Endothelial cell of umbilical vein (primary cell): ENCODE data around the gene ABCB6. TPM values are rescaled to one million over a fixed set of nuclear protein-coding genes. Genes with fewer than 3 reads are reported as not detected.

Experiments used
- BruUV-seq: library from RNA; stranded (reverse); fragments of 400-500 nt; replicated peaks from 2 replicates; lab custom pipeline; 2021; lab: Mats Ljungman, UMichigan
- CTCF ChIA-PET: fragments of 300-600, 350-600 bp; sonication (Branson Sonifier 250); formaldehyde crosslinking; loops from one replicate; lab custom pipeline; 2021; ENCODE audit warnings: antibody characterized with exemption, inconsistent platforms; lab: Charles Lee
- POLR2A ChIA-PET: fragments of 300-600, 350-600 bp; sonication (Branson Sonifier 250); formaldehyde crosslinking; loops from one replicate; lab custom pipeline; 2021; ENCODE audit warnings: antibody characterized with exemption, inconsistent platforms; lab: Charles Lee
- DNase-seq: peaks from one replicate; pipeline ENCODE4 v3.0.0-alpha.2; 2011; ENCODE audit warnings: low read depth, low spot score
- FAIRE-seq: peaks from 2 replicates; lab custom pipeline; 2011; peaks lifted over from hg19 to GRCh38; lab: Jason Lieb, UNC
- H2AFZ ChIP-seq: 2 replicates; pipeline ENCODE4 v1.6.0; 2012; ENCODE audit warnings: low read depth, low read length, control low read depth, inconsistent platforms
- H3K27ac ChIP-seq: 2 replicates; pipeline ENCODE4 v1.5.1; 2011; ENCODE audit warnings: low read depth, mild to moderate bottlenecking, control low read depth, low read length, moderate library complexity; ENCODE audit not compliant: insufficient read depth
- H3K27me3 ChIP-seq, 2 experiments: 2 replicates each; pipeline versions ENCODE4 v1.6.0 to v1.6.1; 2011; ENCODE audit warnings: low read length in 2 of 2, mixed read lengths in 1 of 2; ENCODE audit not compliant: control insufficient read depth in 2 of 2, insufficient read depth in 2 of 2
- H3K36me3 ChIP-seq, 2 experiments: 2 replicates in 1 of 2; 3 replicates in 1 of 2; pipeline ENCODE4 v1.5.1; 2011; ENCODE audit warnings: low read length in 2 of 2, mild to moderate bottlenecking in 1 of 2, moderate library complexity in 1 of 2; ENCODE audit not compliant: control insufficient read depth in 2 of 2, insufficient read depth in 2 of 2; ENCODE audit errors: extremely low read depth in 1 of 2
- H3K4me1 ChIP-seq: 3 replicates; pipeline ENCODE4 v1.5.1; 2011; ENCODE audit warnings: mild to moderate bottlenecking, low read length; ENCODE audit not compliant: control insufficient read depth, insufficient read depth; ENCODE audit errors: extremely low read depth
- H3K4me2 ChIP-seq: 2 replicates; pipeline ENCODE4 v1.6.1; 2011; ENCODE audit warnings: low read length, control low read depth, mixed read lengths; ENCODE audit not compliant: insufficient read depth
- H3K4me3 ChIP-seq, 3 experiments: fragments of 200-600 bp in 1 of 3; sonication (generic), shearing (Covaris generic) in 1 of 3; replicated peaks in 1 of 3; 2 replicates each; pipeline ENCODE4 v1.5.1; 2011 to 2016; ENCODE audit warnings: control low read depth in 3 of 3, low read length in 3 of 3, mild to moderate bottlenecking in 2 of 3, inconsistent platforms in 1 of 3, low read depth in 1 of 3, moderate library complexity in 1 of 3; ENCODE audit not compliant: insufficient read depth in 1 of 3
- H3K79me2 ChIP-seq: 2 replicates; pipeline ENCODE4 v1.6.0; 2012; ENCODE audit warnings: low read length, inconsistent platforms; ENCODE audit not compliant: control insufficient read depth, insufficient read depth
- H3K9ac ChIP-seq: replicated peaks from 2 replicates; pipeline ENCODE3; 2011; ENCODE audit warnings: low read length, control low read depth; ENCODE audit not compliant: insufficient read depth; ENCODE audit errors: extremely low read depth
- H3K9me1 ChIP-seq: replicated peaks from 3 replicates; pipeline ENCODE4 v1.6.0; 2011; ENCODE audit warnings: mild to moderate bottlenecking, low read length; ENCODE audit not compliant: control insufficient read depth, insufficient read depth; ENCODE audit errors: extremely low read depth
- H3K9me3 ChIP-seq: replicated peaks from 2 replicates; pipeline ENCODE4 v1.5.1; 2012; ENCODE audit warnings: low read length, inconsistent platforms; ENCODE audit not compliant: control insufficient read depth, insufficient read depth
- H4K20me1 ChIP-seq: replicated peaks from 2 replicates; pipeline ENCODE3; 2011; ENCODE audit warnings: mild to moderate bottlenecking, low read length; ENCODE audit not compliant: control insufficient read depth, insufficient read depth; ENCODE audit errors: extremely low read depth
- CTCF ChIP-seq, 2 donors: IDR thresholded peaks; 1 replicate in 1 of 2; 2 replicates in 1 of 2; pipeline ENCODE4 v1.5.1; 2011; ENCODE audit warnings: low read length in 2 of 2, mild to moderate bottlenecking in 2 of 2, moderate library complexity in 2 of 2, control low read depth in 1 of 2, inconsistent platforms in 1 of 2, low read depth in 1 of 2; ENCODE audit not compliant: insufficient read depth in 1 of 2; ENCODE audit errors: extremely low read depth in 1 of 2
- EZH2 ChIP-seq: IDR thresholded peaks from 2 replicates; pipeline ENCODE4 v1.6.1; 2012; ENCODE audit warnings: borderline replicate concordance, low read depth, mild to moderate bottlenecking, moderate library complexity, low read length, inconsistent platforms; ENCODE audit not compliant: severe bottlenecking
- FOS ChIP-seq: IDR thresholded peaks from 2 replicates; pipeline ENCODE4 v1.6.1; 2011; ENCODE audit warnings: mild to moderate bottlenecking, low read length, moderate library complexity, borderline replicate concordance; ENCODE audit not compliant: insufficient read depth
- GATA2 ChIP-seq: IDR thresholded peaks from 2 replicates; pipeline ENCODE4 v1.7.0; 2011; ENCODE audit warnings: low read depth, mild to moderate bottlenecking, moderate library complexity, mixed read lengths, low read length; ENCODE audit not compliant: insufficient read length, insufficient read depth
- JUN ChIP-seq: IDR thresholded peaks from 2 replicates; pipeline ENCODE4 v1.6.1; 2011; ENCODE audit warnings: borderline replicate concordance, low read depth; ENCODE audit not compliant: insufficient read length, insufficient read depth
- MAX ChIP-seq: IDR thresholded peaks from 2 replicates; pipeline ENCODE4 v1.6.1; 2011; ENCODE audit not compliant: insufficient read depth, insufficient read length
- MYC ChIP-seq: IDR thresholded peaks from one replicate; pipeline ENCODE4 v1.6.1; 2011; ENCODE audit warnings: mild to moderate bottlenecking, low read depth, low read length
- POLR2AphosphoS5 ChIP-seq: IDR thresholded peaks from 2 replicates; pipeline ENCODE4 v1.6.1; 2012; ENCODE audit warnings: low read depth, mild to moderate bottlenecking, control low read depth, low read length, moderate library complexity; ENCODE audit not compliant: insufficient read depth
- dilution Hi-C: fragments of 300-500 bp; cut with MboI; formaldehyde crosslinking; loops from one replicate; pipeline ENCODE4 v1.15.0; 2019; ENCODE audit warnings: low sequenced_read_pairs; ENCODE audit not compliant: extremely low pct_ligation_motif_present
- intact Hi-C: fragments of 100-400 bp; cut with micrococcal nuclease; formaldehyde crosslinking; loops from one replicate; pipeline ENCODE4 v1.10.0; 2022
- polyA plus RNA-seq, 4 experiments: library from polyadenylated mRNA; depleted of rRNA in 3 of 4; stranded (reverse) in 3 of 4; unstranded in 1 of 4; fragments of >200 nt; gene quantifications; 2 replicates each; pipeline versions ENCODE4 v1.2.1 to v1.2.3, GENCODE V29; 2011 to 2012; ENCODE audit warnings: missing spikeins in 1 of 4
- total RNA-seq: library from RNA; stranded (reverse); gene quantifications from 2 replicates; pipeline ENCODE4 v1.2.3, GENCODE V29; 2021

ABCB6 gene
- total and polyA plus RNA-seq, 2 donors (not counting 3 experiments of a cell fraction or from before 2014, with no cell fraction given) = 25.7 to 32.5 TPM

GRCh38 chr2:219168526-219168925 lies 50.2 kb downstream of the ABCB6 start:
- H3K27ac ChIP-seq = no peak overlapping the region
- no peak overlapping the region for H3K9ac ChIP-seq
- no TSS peak for BruUV-seq
- CTCF ChIA-PET = no interaction called here
- no peaks in the 10 kb centered on the region for H3K9me3 ChIP-seq
- no peaks in the 10 kb centered on the region for H3K27me3 ChIP-seq
- DNase-seq (no peak), FAIRE-seq (no peak)
- no peak overlapping the region for H2AFZ ChIP-seq
- peaks cover 0 to 11% of the 10 kb centered on the region in 2 experiments for H3K36me3 ChIP-seq
- no peaks in the 10 kb centered on the region for H3K79me2 ChIP-seq
- intact Hi-C loops = no loop called here
- H4K20me1 ChIP-seq = peaks cover 3% of the 10 kb centered on the region
- H3K4me3 ChIP-seq = no peak overlapping the region
- H3K9me1 ChIP-seq = no peaks in the 10 kb centered on the region
- H3K4me1 ChIP-seq = no peaks in the 10 kb centered on the region
- dilution Hi-C loops = no loop called here
- no peak overlapping the region for H3K4me2 ChIP-seq
- POLR2A ChIA-PET = no interaction called here
- TF ChIP-seq CTCF (IDR thresholded peaks at IDR 0.05; ENCODE audit: extremely low read depth in 1 of 2, insufficient read depth in 1 of 2, low read depth in 1 of 2, low read length in 2 of 2) = no peak
- no peak for TF ChIP-seq POLR2AphosphoS5
- TF ChIP-seq JUN = no peak
- no peak for TF ChIP-seq EZH2
- TF ChIP-seq GATA2 = no peak
- no peak for TF ChIP-seq MAX
- TF ChIP-seq FOS = no peak
- no peak for TF ChIP-seq MYC
